CD8-positive, alpha-beta memory T cell (primary cell): Measurements from ENCODE around the gene TRAT1. TPM values are rescaled to one million over a fixed set of nuclear protein-coding genes. Genes with fewer than 3 reads are reported as not detected.

ENCODE experiments used
- polyA plus RNA-seq: library from polyadenylated mRNA; unstranded; fragments of 300-500 nt; fragmentation: Illumina TruSeq; gene quantifications from one replicate; pipeline ENCODE4 v1.2.3, GENCODE V29; 2021
- total RNA-seq, 2 experiments: library from RNA; stranded (reverse); gene quantifications; one replicate each; pipeline ENCODE4 v1.2.3, GENCODE V29; 2021

Gene TRAT1
- total and polyA plus RNA-seq, 3 experiments from 2014 or later = 27.2 to 120 (median 29.1) TPM

Other genes with a start within 250 kb of the TRAT1 start
- 10 to 100 TPM; 41.7 to 42.6 TPM for gene CIP2A, start 233.3 kb upstream of the TRAT1 start, total RNA-seq
- gene CIP2A, start 233.3 kb upstream of the TRAT1 start, polyA plus RNA-seq = 3.5 TPM
- 10 to 100 TPM in 1 of 2 experiments, 1 to 10 TPM in 1; 8.6 to 10.5 TPM for gene DZIP3, start 233.1 kb upstream of the TRAT1 start, total RNA-seq
- 14.3 TPM for gene DZIP3, start 233.1 kb upstream of the TRAT1 start, polyA plus RNA-seq
- gene RETNLB, start 65.4 kb upstream of the TRAT1 start, total RNA-seq = not detected
- gene RETNLB, start 65.4 kb upstream of the TRAT1 start, polyA plus RNA-seq = not detected
- gene GUCA1C, start 131.1 kb downstream of the TRAT1 start, total RNA-seq = not detected
- gene GUCA1C, start 131.1 kb downstream of the TRAT1 start, polyA plus RNA-seq = not detected